Measurements from ENCODE around the gene TBX15. TPM values are rescaled to one million over a fixed set of nuclear protein-coding genes. Genes with fewer than 3 reads are reported as not detected.
A peak's percentile ranks its signal among the peaks of the same experiment; 100 is the strongest.

Gene TBX15
- total RNA-seq, 3 donors from 2014 or later: not detected

DNA sequence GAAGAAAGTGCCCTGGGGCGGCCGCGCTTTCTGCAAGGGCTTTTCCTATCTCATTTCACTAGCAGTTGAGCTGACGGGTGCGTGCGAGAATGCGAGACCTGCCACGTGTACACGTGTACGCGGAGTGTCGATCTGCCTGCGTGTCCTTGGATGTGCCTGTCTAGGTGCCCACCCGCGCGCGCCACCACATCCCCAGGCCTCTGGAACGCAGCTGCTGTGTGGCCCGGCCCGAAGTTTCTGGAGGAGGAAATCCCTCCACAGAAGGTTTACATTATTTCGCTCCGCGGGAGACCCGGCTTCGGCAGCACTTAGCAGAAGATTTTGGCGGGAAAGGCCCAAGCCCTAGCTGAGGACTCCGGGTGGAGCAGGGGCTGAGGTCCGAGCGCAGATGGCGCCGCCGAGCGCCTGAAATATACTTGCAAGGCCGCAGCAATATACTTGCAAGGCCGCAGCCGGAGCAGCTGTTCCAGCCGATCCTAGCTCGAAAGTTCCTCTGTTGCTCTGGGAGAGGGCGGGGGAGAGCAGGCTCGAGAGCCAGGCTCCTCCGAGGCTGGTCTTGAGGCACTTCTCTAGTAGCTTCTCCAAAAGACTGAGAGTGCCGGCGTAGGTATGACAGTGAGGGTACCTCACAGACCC, 3.9 kb downstream of the TBX15 start:
- Mint-ChIP-seq H3K9me3 (peaks cover 6% of the 10 kb centered on the region), H3K36me3 (ENCODE audit: insufficient read depth) (peaks cover 5% of the 10 kb centered on the region), H3K4me3 (peak overlapping the region; percentile 39), H3K4me1 (ENCODE audit: low read depth) (peaks cover 31% of the 10 kb centered on the region), H3K27me3 (ENCODE audit: low read depth) (peaks cover 90% of the 10 kb centered on the region)
- DNase-seq (no peak), ATAC-seq (no peak)

DNA sequence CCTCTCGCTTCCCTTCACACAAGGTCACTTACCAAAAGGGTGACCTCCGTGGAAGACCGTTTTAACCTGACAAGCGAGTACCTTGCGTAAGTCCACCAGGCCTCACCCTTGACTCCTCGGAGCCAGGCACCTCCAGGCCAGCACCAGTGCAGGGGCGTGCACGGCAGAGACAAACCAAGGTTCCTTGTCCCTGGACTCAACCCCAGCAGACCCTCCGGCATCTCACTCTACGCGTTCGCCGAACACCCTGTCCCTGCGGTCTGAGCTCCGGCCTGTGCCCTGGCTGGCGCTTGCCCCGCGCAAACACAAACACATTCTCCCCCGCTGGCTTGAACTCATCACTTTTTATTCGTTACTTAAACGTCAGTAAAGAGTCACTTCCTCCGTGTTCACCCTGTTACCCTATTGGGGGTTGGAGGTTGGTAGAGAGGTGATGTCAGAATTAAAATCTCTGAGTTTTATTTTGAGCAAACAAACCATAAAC, 4.5 kb downstream of the TBX15 start:
- ATAC-seq: no peak
- Mint-ChIP-seq H3K36me3 (ENCODE audit: insufficient read depth) (peaks cover 5% of the 10 kb centered on the region), H3K9me3 (peaks cover 6% of the 10 kb centered on the region), H3K4me1 (ENCODE audit: low read depth) (peaks cover 31% of the 10 kb centered on the region), H3K4me3 (no peak overlapping the region), H3K27me3 (ENCODE audit: low read depth) (peaks cover 89% of the 10 kb centered on the region)
- DNase-seq: no peak

- no peak for DNase-seq
- Mint-ChIP-seq H3K36me3 (ENCODE audit: insufficient read depth) (peaks cover 5% of the 10 kb centered on the region), H3K4me3 (no peak overlapping the region), H3K27me3 (ENCODE audit: low read depth) (peaks cover 88% of the 10 kb centered on the region), H3K9me3 (peaks cover 6% of the 10 kb centered on the region), H3K4me1 (ENCODE audit: low read depth) (peaks cover 28% of the 10 kb centered on the region)
- no peak for ATAC-seq
Observed at GRCh38 chr1:118982821-118983557, 5.2 kb downstream of the TBX15 start.

GRCh38 chr1:118982266-118982665, 5.9 kb downstream of the TBX15 start:
- peaks cover 28% of the 10 kb centered on the region for H3K4me1 Mint-ChIP-seq (ENCODE audit: low read depth)
- H3K9me3 Mint-ChIP-seq: peaks cover 6% of the 10 kb centered on the region
- ATAC-seq (no peak), DNase-seq (no peak)
- H3K36me3 Mint-ChIP-seq (ENCODE audit: insufficient read depth): peaks cover 5% of the 10 kb centered on the region
- H3K27me3 Mint-ChIP-seq (ENCODE audit: low read depth): peaks cover 87% of the 10 kb centered on the region
- H3K4me3 Mint-ChIP-seq: no peak overlapping the region

- no peak for DNase-seq
- Mint-ChIP-seq H3K4me1 (ENCODE audit: low read depth) (peaks cover 22% of the 10 kb centered on the region), H3K27me3 (ENCODE audit: low read depth) (peaks cover 81% of the 10 kb centered on the region), H3K9me3 (peaks cover 6% of the 10 kb centered on the region), H3K36me3 (ENCODE audit: insufficient read depth) (peaks cover 5% of the 10 kb centered on the region), H3K4me3 (no peak overlapping the region)
- no peak for ATAC-seq
Observed at GRCh38 chr1:118981436-118981835, 6.7 kb downstream of the TBX15 start.

DNA sequence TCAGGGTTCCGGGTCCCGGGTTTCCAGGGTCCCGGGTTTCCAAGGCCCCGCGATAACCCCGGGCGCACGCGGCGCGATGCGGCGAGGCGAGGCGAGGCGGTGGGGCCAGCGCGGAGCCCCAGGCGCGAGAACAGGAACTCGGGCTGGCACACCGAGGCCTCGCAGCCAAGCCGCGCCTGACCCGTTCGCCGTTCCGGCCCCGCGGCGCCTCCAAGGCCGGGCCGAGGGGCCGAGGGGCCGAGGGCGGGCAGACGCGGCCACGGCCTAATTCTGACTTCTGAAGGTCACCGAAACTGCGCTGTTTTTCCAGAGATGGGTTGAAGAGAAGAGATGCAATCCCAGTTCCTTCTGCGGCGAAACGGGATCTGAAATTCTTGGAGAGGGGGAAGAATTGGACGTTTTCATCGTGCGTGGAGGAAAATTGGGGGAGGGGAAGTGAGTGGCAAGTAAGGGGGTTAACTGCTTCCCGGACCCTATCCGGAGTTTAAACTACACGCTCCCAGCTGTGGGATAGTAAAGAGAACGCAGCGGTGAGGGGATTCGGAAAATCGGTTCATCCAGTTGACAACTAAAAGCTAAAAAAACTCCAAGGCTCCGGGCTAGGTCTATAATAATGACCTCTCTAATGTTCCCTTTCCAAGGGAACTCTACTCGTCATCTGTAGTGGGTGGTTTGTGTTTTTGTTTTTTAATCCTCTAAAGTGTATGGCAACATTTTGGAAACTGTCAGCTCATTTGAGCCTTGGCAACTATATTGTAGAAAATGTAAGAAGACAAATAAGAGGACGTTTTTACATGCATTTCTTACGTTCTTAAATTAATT, 8.2 kb downstream of the TBX15 start:
- no peak overlapping the region for H3K4me3 Mint-ChIP-seq
- H3K9me3 Mint-ChIP-seq: peaks cover 6% of the 10 kb centered on the region
- H3K4me1 Mint-ChIP-seq (ENCODE audit: low read depth): peaks cover 12% of the 10 kb centered on the region
- H3K36me3 Mint-ChIP-seq (ENCODE audit: insufficient read depth): peaks cover 5% of the 10 kb centered on the region
- H3K27me3 Mint-ChIP-seq (ENCODE audit: low read depth): peaks cover 78% of the 10 kb centered on the region
- DNase-seq: no peak
- ATAC-seq: no peak

- H3K36me3 Mint-ChIP-seq (ENCODE audit: insufficient read depth): peaks cover 5% of the 10 kb centered on the region
- H3K4me1 Mint-ChIP-seq (ENCODE audit: low read depth): peaks cover 5% of the 10 kb centered on the region
- peaks cover 6% of the 10 kb centered on the region for H3K9me3 Mint-ChIP-seq
- ATAC-seq: no peak
- no peak overlapping the region for H3K4me3 Mint-ChIP-seq
- peaks cover 71% of the 10 kb centered on the region for H3K27me3 Mint-ChIP-seq (ENCODE audit: low read depth)
- no peak for DNase-seq
Observed at GRCh38 chr1:118978914-118979701, 9.0 kb downstream of the TBX15 start.

GRCh38 chr1:118977600-118977999, 10.5 kb downstream of the TBX15 start:
- DNase-seq (no peak), ATAC-seq (no peak)
- Mint-ChIP-seq H3K36me3 (ENCODE audit: insufficient read depth) (no peaks in the 10 kb centered on the region), H3K4me3 (no peak overlapping the region), H3K9me3 (peaks cover 4% of the 10 kb centered on the region), H3K27me3 (ENCODE audit: low read depth) (peaks cover 66% of the 10 kb centered on the region), H3K4me1 (ENCODE audit: low read depth) (peaks cover 3% of the 10 kb centered on the region)

DNA sequence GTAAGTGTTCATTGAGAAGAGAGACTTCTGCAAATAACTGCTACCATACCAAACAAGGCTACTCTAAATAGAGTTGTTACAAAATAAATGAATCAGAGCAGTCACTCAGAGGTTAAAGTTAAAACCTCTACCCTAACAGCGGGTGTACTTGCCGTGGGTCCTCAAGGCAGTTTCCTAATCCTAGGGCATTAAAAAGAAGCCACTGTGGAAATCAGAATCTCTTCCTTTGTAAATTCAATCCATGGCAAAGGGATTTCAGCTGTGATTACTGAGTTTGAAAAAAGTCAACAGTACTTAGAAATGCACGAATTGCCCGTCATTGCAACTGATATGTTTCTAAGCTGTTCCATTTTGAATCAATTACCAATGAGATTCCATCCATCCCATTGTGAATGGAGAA, 13.5 kb downstream of the TBX15 start:
- H3K4me1 Mint-ChIP-seq (ENCODE audit: low read depth): peaks cover 3% of the 10 kb centered on the region
- peaks cover 46% of the 10 kb centered on the region for H3K27me3 Mint-ChIP-seq (ENCODE audit: low read depth)
- no peaks in the 10 kb centered on the region for H3K36me3 Mint-ChIP-seq (ENCODE audit: insufficient read depth)
- H3K9me3 Mint-ChIP-seq: peaks cover 4% of the 10 kb centered on the region
- no peak for DNase-seq
- H3K4me3 Mint-ChIP-seq: no peak overlapping the region
- ATAC-seq: no peak

DNA sequence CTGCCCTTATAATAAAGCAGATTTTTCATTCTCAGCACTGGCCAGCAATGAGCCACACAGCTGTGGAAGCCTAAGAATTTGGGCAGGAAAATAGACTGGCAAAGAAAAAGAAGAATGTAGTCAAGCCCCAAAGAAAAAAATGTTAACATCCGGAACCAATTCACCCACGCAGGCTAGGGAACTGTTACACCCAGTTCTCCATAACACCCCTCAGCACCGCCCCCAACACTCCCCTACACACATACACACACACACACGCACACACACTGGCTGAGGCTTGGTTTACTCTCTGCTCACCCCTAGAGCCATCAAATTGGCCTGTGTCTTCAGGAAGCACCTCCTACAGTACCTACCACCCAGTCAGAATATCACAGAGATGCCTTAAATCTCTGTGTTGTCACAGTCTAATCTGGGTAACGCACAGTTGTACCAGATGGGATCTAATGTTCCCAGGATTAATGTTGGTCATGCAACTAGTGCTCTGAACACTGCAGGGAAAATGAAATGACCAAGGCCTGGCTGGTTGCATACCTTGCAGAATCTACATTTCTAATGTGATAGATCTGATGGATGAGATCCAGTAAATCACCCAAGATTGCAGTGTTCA, 14.5 kb downstream of the TBX15 start:
- Mint-ChIP-seq H3K36me3 (ENCODE audit: insufficient read depth) (no peaks in the 10 kb centered on the region), H3K4me1 (ENCODE audit: low read depth) (no peaks in the 10 kb centered on the region), H3K9me3 (peaks cover 4% of the 10 kb centered on the region), H3K4me3 (no peak overlapping the region), H3K27me3 (ENCODE audit: low read depth) (peaks cover 36% of the 10 kb centered on the region)
- ATAC-seq: no peak
- no peak for DNase-seq

DNA sequence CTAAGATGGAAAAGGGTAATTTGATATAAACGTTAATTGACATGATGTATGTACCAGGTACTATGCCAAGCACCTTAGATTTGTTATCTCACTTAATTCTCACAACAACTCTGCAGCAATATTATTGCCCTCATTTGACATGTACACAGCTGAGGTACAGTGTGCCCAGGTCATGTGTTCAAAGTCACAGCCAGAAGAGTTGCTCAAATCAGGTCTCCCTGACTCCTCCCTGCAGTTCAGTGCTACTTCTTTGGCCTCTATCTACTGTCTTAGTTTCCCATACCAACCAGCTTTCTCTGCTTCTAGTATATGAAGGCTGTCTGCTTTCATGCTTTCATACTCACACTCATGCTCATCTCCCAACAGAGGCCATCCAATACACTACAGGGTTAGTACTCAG, 15.1 kb downstream of the TBX15 start:
- H3K4me1 Mint-ChIP-seq (ENCODE audit: low read depth): no peaks in the 10 kb centered on the region

GRCh38 chr1:118970451-118970850, 17.7 kb downstream of the TBX15 start:
- Mint-ChIP-seq H3K27me3 (ENCODE audit: low read depth) (peaks cover 19% of the 10 kb centered on the region), H3K4me1 (ENCODE audit: low read depth) (no peaks in the 10 kb centered on the region), H3K9me3 (peaks cover 4% of the 10 kb centered on the region), H3K36me3 (ENCODE audit: insufficient read depth) (no peaks in the 10 kb centered on the region), H3K4me3 (no peak overlapping the region)
- ATAC-seq (no peak), DNase-seq (no peak)

More for the DNA sequence above, 15.1 kb downstream of the TBX15 start:
- peaks cover 32% of the 10 kb centered on the region for H3K27me3 Mint-ChIP-seq (ENCODE audit: low read depth)
- no peak for ATAC-seq
- H3K36me3 Mint-ChIP-seq (ENCODE audit: insufficient read depth): no peaks in the 10 kb centered on the region
- no peak for DNase-seq
- peaks cover 4% of the 10 kb centered on the region for H3K9me3 Mint-ChIP-seq
- no peak overlapping the region for H3K4me3 Mint-ChIP-seq

DNA sequence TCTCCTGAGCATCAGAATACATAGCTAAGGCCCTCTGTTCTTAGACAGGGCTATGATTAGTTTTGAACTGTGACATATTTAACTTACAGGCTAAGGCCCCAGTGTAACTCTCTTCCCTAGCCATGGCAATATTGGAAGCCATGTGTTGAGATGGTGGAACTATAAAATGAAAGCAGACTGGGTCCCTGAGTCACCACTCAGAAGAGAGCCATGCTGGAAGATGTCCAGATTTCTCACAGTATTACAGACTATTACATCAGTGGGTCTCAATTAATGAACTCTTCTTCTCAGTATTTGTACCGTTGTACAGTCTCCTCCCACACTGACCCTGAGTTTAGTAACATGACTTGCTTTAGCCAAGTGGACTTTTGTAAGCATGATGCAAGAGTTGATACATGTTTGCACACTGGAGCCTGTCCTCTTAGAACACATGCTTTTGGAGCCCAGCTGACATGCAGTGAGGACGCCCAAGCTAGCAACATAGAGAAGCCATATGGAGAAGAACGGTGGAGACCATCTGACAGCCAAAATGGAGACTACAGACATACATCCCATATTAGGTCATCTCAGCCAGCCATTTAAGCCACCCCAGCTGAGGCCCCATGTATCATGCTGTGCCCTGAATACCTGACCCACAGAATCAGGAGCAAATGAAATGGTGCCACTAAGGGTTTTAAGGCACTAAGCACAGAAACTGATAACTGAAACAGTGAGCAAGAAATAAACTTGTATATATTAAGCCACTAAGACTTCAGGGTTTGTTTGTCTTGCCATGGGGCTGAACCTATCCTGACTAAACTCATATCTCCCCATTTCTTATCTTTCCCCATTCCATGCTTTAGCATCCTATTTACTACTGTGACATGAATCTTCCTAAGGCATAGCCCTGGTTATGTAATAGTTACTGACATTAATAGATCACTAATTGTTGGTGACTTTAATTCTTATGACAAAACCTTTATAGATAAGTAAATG, 24.4 kb downstream of the TBX15 start:
- no peak for DNase-seq
- Mint-ChIP-seq H3K4me3 (no peak overlapping the region), H3K36me3 (ENCODE audit: insufficient read depth) (no peaks in the 10 kb centered on the region), H3K4me1 (ENCODE audit: low read depth) (no peaks in the 10 kb centered on the region), H3K9me3 (no peaks in the 10 kb centered on the region), H3K27me3 (ENCODE audit: low read depth) (peaks cover 2% of the 10 kb centered on the region)
- no peak for ATAC-seq

Data from activated T-cell treated with anti-CD3 and anti-CD28 coated beads, Interleukin-2, amount 50 U/mL, for 4 hours (primary cell).